DMS53 (cell line): ENCODE results near the gene PROB1.
A peak's percentile ranks its signal among the peaks of the same experiment; 100 is the strongest.
"Not testable (repeated sequence)": the region's sequence is repeated elsewhere in the genome, so short reads cannot be mapped to it uniquely, and the experiment has no call there.

Source experiments
- DNase-seq: peaks from one replicate; lab custom pipeline; 2025; lab: John Stamatoyannopoulos, UW

The PROB1 gene

GRCh38 chr5:139392678-139393496 lies 2.0 kb downstream of the PROB1 start:
- DNase-seq = peak; percentile 92

DNA sequence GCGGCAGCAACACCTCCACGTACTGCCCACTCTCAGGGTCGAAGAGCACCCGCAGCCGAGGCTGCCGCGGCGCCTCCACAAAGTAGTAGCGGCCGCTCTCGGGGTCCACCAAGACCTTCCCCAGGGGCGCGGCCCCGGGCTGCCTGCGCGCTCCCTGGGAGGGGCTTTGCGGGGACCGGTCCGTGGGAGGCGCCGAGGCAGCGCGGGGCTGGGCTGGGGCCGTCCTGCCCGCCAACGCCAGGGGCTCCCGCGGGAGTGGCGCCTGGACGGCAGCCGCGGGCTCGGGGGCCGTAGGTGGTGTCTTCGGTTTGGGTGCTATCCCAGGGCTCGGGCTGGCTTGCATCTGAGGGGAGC lies 2.6 kb downstream of the PROB1 start:
- peak; percentile 57 for DNase-seq

DNA sequence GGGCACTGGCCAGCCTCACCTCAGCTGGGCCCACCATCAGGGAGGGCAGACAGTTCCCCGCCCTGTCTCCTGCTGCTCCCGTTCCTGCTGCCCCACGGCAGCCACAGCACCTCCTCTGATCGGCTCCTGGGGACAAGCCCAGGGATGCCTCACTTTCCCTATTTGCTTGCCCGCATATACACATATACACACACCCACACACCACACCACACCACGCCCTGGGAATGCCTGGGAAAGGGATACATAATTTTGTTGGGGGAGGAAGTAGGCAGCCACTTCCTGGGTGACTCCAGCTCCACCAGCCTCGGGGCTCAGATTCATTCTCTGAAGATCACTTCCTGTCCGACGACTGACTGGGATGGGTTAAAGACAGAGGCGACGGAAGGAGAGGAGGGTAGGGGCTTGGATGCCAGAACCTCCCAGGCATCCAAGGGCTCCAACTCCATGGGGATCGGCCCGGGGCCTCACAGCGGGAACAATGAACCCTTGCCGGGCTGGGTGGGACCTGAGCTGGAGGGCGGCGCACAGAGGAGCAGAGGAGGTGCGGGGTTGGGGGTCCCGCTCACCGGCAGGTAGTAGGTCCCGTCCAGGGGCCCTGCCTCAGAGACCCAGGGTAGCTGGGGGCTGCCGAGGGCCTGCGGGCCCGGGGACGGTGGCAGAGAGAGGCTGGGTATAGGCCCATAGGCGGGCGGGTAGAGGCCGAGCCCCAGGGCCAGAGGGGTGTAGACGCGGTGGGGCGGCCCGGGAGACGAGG lies 3.2 kb downstream of the PROB1 start:
- DNase-seq = no peak

GRCh38 chr5:139390639-139391569 lies 4.0 kb downstream of the PROB1 start:
- no peak for DNase-seq

GRCh38 chr5:139389701-139390638 lies 4.9 kb downstream of the PROB1 start, which contains the start of gene MZB1:
TSS of gene MZB1 (minus strand) at chr5:139389913. CDS start at chr5:139389856, 57 bp downstream.
- DNase-seq = no peak

DNA sequence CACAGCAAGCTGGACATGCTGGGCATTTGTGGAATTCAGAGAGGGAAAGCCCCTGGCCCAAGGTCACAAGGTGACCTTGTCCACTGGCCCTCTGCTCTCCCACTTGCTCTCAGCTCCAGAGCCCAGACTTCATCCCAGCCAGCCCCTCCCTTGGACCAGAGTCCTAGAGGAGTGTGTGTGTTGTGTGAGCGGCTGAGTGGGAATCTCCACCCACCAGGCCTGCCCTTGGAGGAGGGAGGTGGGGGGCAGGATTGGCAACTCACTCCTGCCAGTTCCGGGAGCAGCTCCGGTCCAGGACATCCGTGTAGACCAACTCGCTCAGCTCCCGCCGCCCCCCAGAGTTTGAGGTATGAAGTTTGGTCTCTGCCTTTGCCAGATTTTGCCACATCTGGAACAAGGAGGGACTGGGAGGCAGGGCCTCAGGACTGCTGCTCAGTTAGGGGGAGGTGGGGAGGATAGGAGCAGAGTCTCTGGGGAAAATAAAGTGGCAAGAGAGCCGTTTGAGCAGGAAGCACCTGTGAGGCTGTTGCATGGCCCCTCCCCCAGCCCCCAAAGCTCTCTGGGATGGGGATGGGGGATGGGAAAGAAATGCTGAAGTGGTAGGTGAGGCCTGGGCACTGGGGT lies 6.6 kb downstream of the PROB1 start:
- no peak for DNase-seq

DNA sequence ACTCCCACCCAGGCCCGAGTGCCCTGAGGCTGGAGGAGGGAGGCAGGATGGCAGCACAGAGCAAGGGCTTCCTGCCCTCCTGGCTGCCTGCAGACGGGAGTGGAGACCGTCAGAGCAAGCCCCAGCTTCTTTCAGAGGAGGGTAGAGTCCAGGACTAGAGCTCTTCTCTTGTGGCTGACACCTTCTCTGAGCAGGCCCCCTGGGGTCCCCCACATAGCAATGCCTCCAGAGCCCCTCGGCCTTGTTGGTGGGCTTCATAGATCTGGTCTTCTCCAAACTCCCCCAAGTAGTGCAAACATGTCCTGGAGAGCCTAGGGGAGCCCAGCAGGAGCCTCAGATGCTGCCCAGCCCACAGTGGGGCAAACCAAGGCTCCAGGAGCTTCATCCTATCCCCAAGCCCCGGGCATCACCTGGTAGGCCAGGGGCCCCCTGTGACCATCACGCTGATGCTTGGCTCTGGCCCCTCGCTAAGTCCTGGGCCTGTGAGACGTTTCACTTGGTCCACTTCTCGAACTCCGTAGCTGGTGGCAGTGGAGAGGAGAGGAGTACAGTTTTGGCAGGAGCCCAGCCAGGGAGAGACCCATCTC lies 7.2 kb downstream of the PROB1 start:
- DNase-seq = no peak

GRCh38 chr5:139386956-139387355 lies 7.9 kb downstream of the PROB1 start:
- DNase-seq = not testable (repeated sequence)

- DNase-seq = no peak
Observed at GRCh38 chr5:139386050-139386438, 8.9 kb downstream of the PROB1 start.

GRCh38 chr5:139385061-139386049 lies 9.5 kb downstream of the PROB1 start:
- peak; percentile 62 for DNase-seq

DNA sequence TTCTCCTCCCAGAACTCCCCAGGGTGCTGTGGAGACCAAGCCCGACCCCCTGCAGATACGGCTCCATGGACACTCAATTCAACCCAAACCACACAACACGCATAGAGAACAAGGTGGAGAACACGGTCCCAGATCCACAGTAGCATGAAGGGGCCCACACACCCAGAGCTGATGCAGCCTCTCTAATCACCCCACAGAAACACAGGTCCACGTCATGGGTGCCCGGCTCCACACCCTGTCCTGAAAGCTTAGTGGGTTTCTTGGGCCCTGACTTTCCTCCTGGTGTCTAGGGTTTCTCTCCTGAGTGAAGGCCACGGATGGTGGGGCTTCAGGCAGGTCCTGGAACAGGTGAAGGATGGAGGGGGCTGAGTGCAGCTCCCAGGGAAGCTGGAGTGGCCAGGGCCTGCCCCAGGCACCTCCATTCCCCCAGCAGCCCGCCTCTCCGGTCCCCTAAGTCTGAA lies 10.3 kb downstream of the PROB1 start:
- no peak for DNase-seq

DNA sequence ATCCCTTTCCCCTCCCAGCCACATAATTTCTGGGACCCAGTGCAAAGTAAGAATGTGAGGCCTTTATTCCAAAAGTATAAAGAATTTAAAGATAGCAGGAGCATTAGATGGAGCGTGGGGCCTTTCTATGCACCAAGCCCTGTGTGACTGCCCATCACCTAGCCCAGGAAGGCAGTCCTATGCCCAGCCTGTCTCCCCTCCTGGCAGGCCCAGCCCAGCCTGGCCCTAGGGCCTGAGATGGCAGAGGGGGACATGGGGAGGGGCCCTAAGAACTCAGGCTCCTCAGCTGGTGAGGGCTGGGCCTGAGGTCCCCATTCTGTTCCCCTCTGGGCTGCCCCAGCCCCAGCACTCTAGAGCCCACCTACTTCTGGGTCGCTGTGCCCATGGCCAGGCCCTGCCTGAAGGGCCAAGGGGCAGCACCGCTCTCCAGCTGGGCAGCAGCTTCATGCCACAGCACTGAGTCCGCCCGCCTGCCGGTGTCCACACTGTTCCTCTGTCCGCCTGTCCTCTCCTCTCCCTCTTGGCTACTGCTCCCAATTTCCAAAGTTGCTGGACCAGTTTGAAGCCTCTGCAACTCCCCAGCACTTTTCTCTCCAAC lies 10.8 kb downstream of the PROB1 start:
- no peak for DNase-seq

GRCh38 chr5:139383275-139383992 lies 11.5 kb downstream of the PROB1 start, which contains the start of gene SLC23A1:
TSS of gene SLC23A1 (minus strand) at chr5:139383297. CDS start at chr5:139383253, 44 bp downstream.
- DNase-seq = peak; percentile 23

GRCh38 chr5:139382807-139383206 lies 12.1 kb downstream of the PROB1 start:
- DNase-seq = no peak

- no peak for DNase-seq
Observed at GRCh38 chr5:139381837-139382761, 12.8 kb downstream of the PROB1 start.

- no peak for DNase-seq
Observed at GRCh38 chr5:139379626-139380449, 15.1 kb downstream of the PROB1 start.
